Astrocyte (in vitro differentiated cells and primary cell): ENCODE data around the gene MIS12. TPM values are rescaled to one million over a fixed set of nuclear protein-coding genes. Genes with fewer than 3 reads are reported as not detected.
A peak's percentile ranks its signal among the peaks of the same experiment; 100 is the strongest.

Experiments used
- DNase-seq: peaks from one replicate; pipeline ENCODE4 v3.0.0-alpha.2; 2010; ENCODE audit warnings: low read depth
- FAIRE-seq: peaks from 2 replicates; lab custom pipeline; 2011; peaks lifted over from hg19 to GRCh38; lab: Jason Lieb, UNC
- H2AFZ ChIP-seq: 2 replicates; pipeline ENCODE4 v1.6.0; 2012; ENCODE audit warnings: low read depth, low read length, inconsistent platforms
- H3K27ac ChIP-seq: 2 replicates; pipeline ENCODE4 v1.5.1; 2011; ENCODE audit warnings: low read depth, low read length, inconsistent platforms
- H3K27me3 ChIP-seq: 2 replicates; pipeline ENCODE4 v1.6.0; 2011; ENCODE audit warnings: low read length, inconsistent platforms; ENCODE audit not compliant: insufficient read depth
- H3K36me3 ChIP-seq: 2 replicates; pipeline ENCODE4 v1.5.1; 2011; ENCODE audit warnings: low read length, inconsistent platforms; ENCODE audit not compliant: insufficient read depth
- H3K4me1 ChIP-seq: 2 replicates; pipeline ENCODE4 v1.5.1; 2011; ENCODE audit warnings: low read length, inconsistent platforms; ENCODE audit not compliant: insufficient read depth
- H3K4me2 ChIP-seq: 2 replicates; pipeline ENCODE4 v1.6.0; 2012; ENCODE audit warnings: low read length, inconsistent platforms
- H3K4me3 ChIP-seq: 2 replicates; pipeline ENCODE4 v1.5.1; 2011; ENCODE audit warnings: low read depth, mild to moderate bottlenecking, low read length, inconsistent platforms; ENCODE audit not compliant: insufficient read depth
- H3K79me2 ChIP-seq: 2 replicates; pipeline ENCODE4 v1.6.0; 2012; ENCODE audit warnings: mild to moderate bottlenecking, low read length, inconsistent platforms; ENCODE audit not compliant: insufficient read depth
- H3K9ac ChIP-seq: 2 replicates; pipeline ENCODE4 v1.6.0; 2012; ENCODE audit warnings: mild to moderate bottlenecking, low read length, inconsistent platforms
- H3K9me3 ChIP-seq: 2 replicates; pipeline ENCODE4 v1.5.1; 2012; ENCODE audit warnings: low read depth, mild to moderate bottlenecking, low read length, inconsistent platforms; ENCODE audit not compliant: insufficient read depth
- H4K20me1 ChIP-seq: 2 replicates; pipeline ENCODE4 v1.6.0; 2012; ENCODE audit warnings: low read length, inconsistent platforms; ENCODE audit not compliant: insufficient read depth
- H3K27ac Mint-ChIP-seq: one replicate; pipeline ENCODE4 v1.8.0; 2021; ENCODE audit warnings: mild to moderate bottlenecking, mixed read lengths; ENCODE audit not compliant: unreplicated experiment
- H3K27me3 Mint-ChIP-seq: one replicate; pipeline ENCODE4 v1.8.0; 2021; ENCODE audit warnings: low read depth, mixed read lengths; ENCODE audit not compliant: unreplicated experiment
- H3K36me3 Mint-ChIP-seq: one replicate; pipeline ENCODE4 v1.8.0; 2021; ENCODE audit warnings: low read depth, mixed read lengths; ENCODE audit not compliant: unreplicated experiment
- H3K4me1 Mint-ChIP-seq: one replicate; pipeline ENCODE4 v1.8.0; 2021; ENCODE audit warnings: low read depth, mixed read lengths; ENCODE audit not compliant: unreplicated experiment
- H3K4me3 Mint-ChIP-seq: one replicate; pipeline ENCODE4 v1.8.0; 2021; ENCODE audit warnings: mild to moderate bottlenecking, moderate library complexity, mixed read lengths; ENCODE audit not compliant: unreplicated experiment
- H3K9me3 Mint-ChIP-seq: one replicate; pipeline ENCODE4 v1.8.0; 2021; ENCODE audit warnings: mild to moderate bottlenecking, mixed read lengths; ENCODE audit not compliant: unreplicated experiment
- EZH2 ChIP-seq: IDR thresholded peaks from 2 replicates; pipeline ENCODE4 v1.6.1; 2012; ENCODE audit warnings: mild to moderate bottlenecking, low read length, inconsistent platforms; ENCODE audit not compliant: insufficient read depth
- total RNA-seq: library from RNA; stranded (reverse); gene quantifications from 2 replicates; pipeline ENCODE4 v1.2.1, GENCODE V29; 2021
- TF ChIP-seq, protein P1 (sequence below): IDR thresholded peaks from 2 replicates; pipeline ENCODE4 v1.5.1; 2011; ENCODE audit warnings: low read depth, mild to moderate bottlenecking, inconsistent platforms, low read length, moderate library complexity; ENCODE audit not compliant: insufficient read depth

The MIS12 gene
- total RNA-seq, 1 donor from 2014 or later: 12.2 TPM

DNA sequence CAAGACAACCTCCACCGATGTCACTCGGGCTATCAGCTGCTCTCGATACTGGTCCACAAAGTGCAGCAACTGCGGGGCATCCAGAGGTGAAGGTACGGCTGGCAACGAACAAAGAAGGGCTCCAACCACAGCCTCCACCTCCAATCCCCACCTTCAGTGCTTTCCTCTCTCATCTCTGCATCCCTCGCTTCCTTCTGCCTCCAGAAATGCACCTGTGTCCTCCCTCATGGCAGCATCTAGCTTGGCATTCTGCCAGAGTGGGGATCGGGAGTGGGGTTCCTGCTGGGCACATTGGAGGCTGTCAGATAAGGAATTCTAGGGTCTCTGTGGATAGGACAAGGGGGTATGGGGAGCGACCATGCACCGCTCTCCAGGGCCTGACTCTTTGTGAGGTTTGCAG, 28.6 kb downstream of the MIS12 start:
- H3K36me3 Mint-ChIP-seq: peaks cover 2% of the 10 kb centered on the region
- no peaks in the 10 kb centered on the region for H3K27me3 ChIP-seq
- no peak for FAIRE-seq

GRCh38 chr17:5516060-5516792, 29.9 kb downstream of the MIS12 start:
- no peak for TF ChIP-seq EZH2
- H3K27ac ChIP-seq: peak overlapping the region; percentile 91
- peak; percentile 99 for DNase-seq
- peaks cover 14% of the 10 kb centered on the region for H3K4me1 ChIP-seq
- no peaks in the 10 kb centered on the region for H3K9me3 ChIP-seq
- Mint-ChIP-seq H3K9me3 (peaks cover 5% of the 10 kb centered on the region), H3K36me3 (peaks cover 2% of the 10 kb centered on the region), H3K27me3 (no peaks in the 10 kb centered on the region), H3K27ac (peak overlapping the region; percentile 81), H3K4me3 (peak overlapping the region; percentile 34), H3K4me1 (peaks cover 28% of the 10 kb centered on the region)
- no peaks in the 10 kb centered on the region for H3K79me2 ChIP-seq
- H2AFZ ChIP-seq: no peak overlapping the region
- peak; percentile 100 for FAIRE-seq
- H4K20me1 ChIP-seq: no peaks in the 10 kb centered on the region
- H3K27me3 ChIP-seq: no peaks in the 10 kb centered on the region
- no peaks in the 10 kb centered on the region for H3K36me3 ChIP-seq
- peak overlapping the region; percentile 63 for H3K4me2 ChIP-seq
- peak overlapping the region; percentile 57 for H3K9ac ChIP-seq
- H3K4me3 ChIP-seq: no peak overlapping the region

More for the DNA sequence above, 28.6 kb downstream of the MIS12 start:
- H3K36me3 ChIP-seq: no peaks in the 10 kb centered on the region
- no peaks in the 10 kb centered on the region for H3K9me3 ChIP-seq
- Mint-ChIP-seq H3K27ac (peak overlapping the region; percentile 81), H3K9me3 (peaks cover 3% of the 10 kb centered on the region), H3K4me1 (peaks cover 17% of the 10 kb centered on the region), H3K4me3 (no peak overlapping the region), H3K27me3 (no peaks in the 10 kb centered on the region)
- no peak overlapping the region for H3K9ac ChIP-seq
- peak overlapping the region; percentile 78 for H3K27ac ChIP-seq
- peaks cover 14% of the 10 kb centered on the region for H3K4me1 ChIP-seq
- no peak overlapping the region for H3K4me3 ChIP-seq
- H4K20me1 ChIP-seq: no peaks in the 10 kb centered on the region
- DNase-seq: no peak
- H2AFZ ChIP-seq: no peak overlapping the region
- no peaks in the 10 kb centered on the region for H3K79me2 ChIP-seq
- no peak for TF ChIP-seq EZH2
- TF ChIP-seq, protein P1, sequence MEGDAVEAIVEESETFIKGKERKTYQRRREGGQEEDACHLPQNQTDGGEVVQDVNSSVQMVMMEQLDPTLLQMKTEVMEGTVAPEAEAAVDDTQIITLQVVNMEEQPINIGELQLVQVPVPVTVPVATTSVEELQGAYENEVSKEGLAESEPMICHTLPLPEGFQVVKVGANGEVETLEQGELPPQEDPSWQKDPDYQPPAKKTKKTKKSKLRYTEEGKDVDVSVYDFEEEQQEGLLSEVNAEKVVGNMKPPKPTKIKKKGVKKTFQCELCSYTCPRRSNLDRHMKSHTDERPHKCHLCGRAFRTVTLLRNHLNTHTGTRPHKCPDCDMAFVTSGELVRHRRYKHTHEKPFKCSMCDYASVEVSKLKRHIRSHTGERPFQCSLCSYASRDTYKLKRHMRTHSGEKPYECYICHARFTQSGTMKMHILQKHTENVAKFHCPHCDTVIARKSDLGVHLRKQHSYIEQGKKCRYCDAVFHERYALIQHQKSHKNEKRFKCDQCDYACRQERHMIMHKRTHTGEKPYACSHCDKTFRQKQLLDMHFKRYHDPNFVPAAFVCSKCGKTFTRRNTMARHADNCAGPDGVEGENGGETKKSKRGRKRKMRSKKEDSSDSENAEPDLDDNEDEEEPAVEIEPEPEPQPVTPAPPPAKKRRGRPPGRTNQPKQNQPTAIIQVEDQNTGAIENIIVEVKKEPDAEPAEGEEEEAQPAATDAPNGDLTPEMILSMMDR: no peak
- no peak overlapping the region for H3K4me2 ChIP-seq

DNA sequence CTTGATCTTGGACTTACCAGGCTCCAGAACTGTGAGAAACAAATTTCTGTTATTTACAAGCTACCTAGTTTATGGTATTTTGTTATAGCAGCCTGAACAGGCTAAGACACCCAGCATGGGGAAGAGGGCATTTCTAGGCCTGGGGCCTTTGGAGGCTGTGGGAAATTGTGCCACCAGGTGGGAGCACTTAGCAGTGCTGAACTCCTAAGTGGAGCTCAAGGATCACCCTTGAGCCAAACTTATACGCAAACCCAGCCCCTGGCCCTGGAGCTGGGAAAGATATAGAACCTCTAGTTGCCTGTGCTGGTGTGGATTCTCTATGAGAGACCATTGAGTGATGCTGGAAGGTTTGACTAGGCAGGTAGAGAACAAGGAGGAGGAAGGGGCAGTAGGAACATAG, 36.1 kb downstream of the MIS12 start:
- H3K9me3 ChIP-seq: no peaks in the 10 kb centered on the region
- H3K36me3 ChIP-seq: no peaks in the 10 kb centered on the region
- H3K27ac ChIP-seq: no peak overlapping the region
- no peaks in the 10 kb centered on the region for H3K27me3 Mint-ChIP-seq
- H3K27me3 ChIP-seq: no peaks in the 10 kb centered on the region
- H3K79me2 ChIP-seq: no peaks in the 10 kb centered on the region
- H3K4me2 ChIP-seq: no peak overlapping the region
- H3K4me3 ChIP-seq: no peak overlapping the region
- no peak overlapping the region for H2AFZ ChIP-seq
- H3K9me3 Mint-ChIP-seq: peaks cover 6% of the 10 kb centered on the region
- DNase-seq (no peak), FAIRE-seq (no peak)
- peak overlapping the region; percentile 41 for H3K27ac Mint-ChIP-seq
- no peak overlapping the region for H3K9ac ChIP-seq
- no peaks in the 10 kb centered on the region for H4K20me1 ChIP-seq
- no peak for TF ChIP-seq EZH2
- TF ChIP-seq, protein P1: no peak
- H3K4me1 ChIP-seq: peaks cover 16% of the 10 kb centered on the region
- peaks cover 28% of the 10 kb centered on the region for H3K4me1 Mint-ChIP-seq
- peaks cover 2% of the 10 kb centered on the region for H3K36me3 Mint-ChIP-seq
- no peak overlapping the region for H3K4me3 Mint-ChIP-seq
